HG03045 (cell line): ENCODE measurements around the gene INPP4B.

ENCODE experiments used
- ATAC-seq: cut with Tn5 transposase; IDR thresholded peaks from one replicate; pipeline ENCODE4 v1.9.1; 2021; ENCODE audit warnings: mild to moderate bottlenecking, moderate library complexity; ENCODE audit not compliant: unreplicated experiment

Gene INPP4B

GRCh38 chr4:142741995-142742394 lies 104.1 kb downstream of the INPP4B start:
- ATAC-seq, result no peak

- no peak for ATAC-seq
These were observed 117.9 kb downstream of the INPP4B start for GRCh38 chr4:142728233-142728632.

- ATAC-seq, result no peak
These were observed 119.0 kb downstream of the INPP4B start for GRCh38 chr4:142727149-142727548.

GRCh38 chr4:142725886-142726285 lies 120.2 kb downstream of the INPP4B start:
- no peak for ATAC-seq

- ATAC-seq, result no peak
These were observed 124.9 kb downstream of the INPP4B start for GRCh38 chr4:142721187-142721586.

GRCh38 chr4:142719854-142720541 lies 126.1 kb downstream of the INPP4B start:
- ATAC-seq, result no peak

GRCh38 chr4:142718981-142719380 lies 127.1 kb downstream of the INPP4B start:
- ATAC-seq, result no peak

- no peak for ATAC-seq
These were observed 130.4 kb downstream of the INPP4B start for GRCh38 chr4:142715727-142716126.

GRCh38 chr4:142713282-142714030 lies 132.6 kb downstream of the INPP4B start:
- no peak for ATAC-seq

- ATAC-seq, result no peak
These were observed 137.9 kb downstream of the INPP4B start for GRCh38 chr4:142708231-142708630.

GRCh38 chr4:142707401-142707800 lies 138.7 kb downstream of the INPP4B start:
- ATAC-seq, result no peak

- no peak for ATAC-seq
These were observed 139.7 kb downstream of the INPP4B start for GRCh38 chr4:142706381-142706780.

GRCh38 chr4:142705820-142706219 lies 140.3 kb downstream of the INPP4B start:
- ATAC-seq, result no peak

- no peak for ATAC-seq
These were observed 142.3 kb downstream of the INPP4B start for GRCh38 chr4:142703694-142704309.

GRCh38 chr4:142701017-142701416 lies 145.1 kb downstream of the INPP4B start:
- ATAC-seq, result no peak

- ATAC-seq, result no peak
These were observed 145.6 kb downstream of the INPP4B start for GRCh38 chr4:142700531-142700930.

GRCh38 chr4:142698552-142698951 lies 147.5 kb downstream of the INPP4B start:
- no peak for ATAC-seq

- no peak for ATAC-seq
These were observed 148.2 kb downstream of the INPP4B start for GRCh38 chr4:142697928-142698327.

GRCh38 chr4:142697320-142697719 lies 148.8 kb downstream of the INPP4B start:
- ATAC-seq, result no peak

GRCh38 chr4:142696334-142697122 lies 149.6 kb downstream of the INPP4B start:
- no peak for ATAC-seq
